ENCODE measurements around the gene TEX12.

GRCh38 chr11:112150517-112150916, 16.7 kb upstream of the TEX12 start:
- TF ChIP-seq CTCF (IDR thresholded peaks at IDR 0.05) = no peak
- no peak for TF ChIP-seq POLR2A (IDR thresholded peaks at IDR 0.05)

Data from Peyer's patch (tissue), 4 donors.